Measurements from ENCODE around the gene EFNA2.

Gene EFNA2

DNA sequence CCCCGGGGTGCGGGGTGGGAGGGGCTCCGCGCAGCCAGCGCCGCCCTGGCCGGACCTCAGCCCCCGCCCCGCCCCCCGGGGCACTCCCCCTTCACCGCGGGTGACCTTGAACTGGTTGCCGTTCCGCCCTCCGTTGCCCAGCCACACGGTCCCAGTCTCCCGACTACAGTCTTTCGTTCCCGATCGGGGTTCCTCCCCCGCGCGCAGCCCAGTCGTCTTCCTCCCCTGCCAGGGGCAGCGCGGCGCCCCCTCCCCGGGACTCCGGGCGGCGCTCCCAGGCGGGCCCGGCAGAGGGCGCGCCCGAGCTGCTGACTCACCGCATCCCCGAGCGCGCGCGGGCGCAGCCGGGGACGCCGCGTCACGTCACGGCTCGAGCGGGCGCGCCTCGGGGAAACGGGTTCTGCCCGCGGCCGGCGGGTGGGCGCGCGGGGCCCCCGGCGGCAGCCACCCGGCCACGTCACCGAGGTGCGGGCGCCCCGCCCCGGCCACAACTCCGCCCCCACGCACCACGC lies 36.8 kb upstream of the EFNA2 start:
- H3K27ac ChIP-seq = peak overlapping the region; percentile 99
- DNase-seq (ENCODE audit: low read depth, low spot score) = no peak

- DNase-seq (ENCODE audit: low read depth, low spot score) = no peak
- peak overlapping the region; percentile 99 for H3K27ac ChIP-seq
Observed at GRCh38 chr19:1249298-1249989, 36.2 kb upstream of the EFNA2 start.

DNA sequence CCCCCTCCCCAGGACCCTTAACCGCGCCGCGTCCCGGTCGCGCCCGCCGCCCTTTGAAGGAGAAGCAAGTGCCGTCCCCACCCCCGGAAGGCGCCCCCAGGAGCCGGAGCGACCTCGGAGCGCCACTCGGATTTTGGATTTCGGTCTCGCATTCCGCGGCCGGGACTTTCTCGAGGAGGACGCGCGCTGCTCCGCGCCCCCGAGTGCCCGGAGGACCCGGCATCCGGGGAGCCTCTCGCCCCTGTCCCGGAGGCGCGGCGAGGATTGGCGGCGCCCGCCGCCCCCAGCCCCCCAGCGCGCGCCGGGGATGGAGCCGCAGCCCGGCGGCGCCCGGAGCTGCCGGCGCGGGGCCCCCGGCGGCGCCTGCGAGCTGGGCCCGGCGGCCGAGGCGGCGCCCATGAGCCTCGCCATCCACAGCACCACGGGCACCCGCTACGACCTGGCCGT lies 35.7 kb upstream of the EFNA2 start:
- no peak for DNase-seq (ENCODE audit: low read depth, low spot score)
- H3K27ac ChIP-seq = peak overlapping the region; percentile 99

DNA sequence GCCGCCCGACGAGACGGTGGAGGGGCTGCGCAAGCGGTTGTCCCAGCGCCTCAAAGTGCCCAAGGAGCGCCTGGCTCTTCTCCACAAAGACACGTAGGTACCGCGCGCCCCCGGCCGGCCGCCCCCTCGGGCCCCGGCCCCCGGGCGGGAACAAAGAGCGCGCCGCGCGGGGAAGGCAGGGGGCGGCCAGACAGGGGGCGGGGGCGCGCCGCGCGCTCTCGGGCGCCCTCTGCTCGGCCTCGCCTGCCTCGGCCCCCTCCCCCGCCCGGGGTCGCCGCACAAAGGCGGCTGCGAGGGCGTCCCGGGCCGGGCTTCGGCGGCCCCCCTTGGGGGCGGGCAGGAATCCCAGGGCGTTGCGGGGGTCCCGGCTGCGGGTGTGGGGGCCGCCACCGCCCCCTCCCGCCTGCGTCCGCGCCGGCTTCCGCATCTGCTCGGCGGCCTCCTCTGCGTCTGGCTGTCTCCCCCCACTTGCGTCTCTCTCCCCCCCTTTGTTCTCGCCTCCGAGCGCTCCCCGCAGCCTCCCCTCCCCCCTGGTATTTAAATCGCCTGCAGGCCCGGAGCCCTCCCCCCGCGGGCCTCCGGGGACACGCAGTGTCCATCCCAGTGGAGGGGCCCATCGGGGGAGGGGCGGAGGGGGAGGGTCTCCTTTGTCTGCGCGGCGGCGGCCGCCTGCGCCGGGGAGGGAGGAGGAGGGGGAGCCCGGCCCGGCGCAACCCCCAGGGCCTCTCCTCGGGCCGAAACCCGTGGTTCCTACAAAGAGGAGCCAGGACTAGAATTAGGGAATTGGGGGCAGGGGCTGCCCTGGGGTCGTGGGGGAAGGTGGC lies 35.0 kb upstream of the EFNA2 start:
- no peak for DNase-seq (ENCODE audit: low read depth, low spot score)
- H3K27ac ChIP-seq = peak overlapping the region; percentile 99

DNA sequence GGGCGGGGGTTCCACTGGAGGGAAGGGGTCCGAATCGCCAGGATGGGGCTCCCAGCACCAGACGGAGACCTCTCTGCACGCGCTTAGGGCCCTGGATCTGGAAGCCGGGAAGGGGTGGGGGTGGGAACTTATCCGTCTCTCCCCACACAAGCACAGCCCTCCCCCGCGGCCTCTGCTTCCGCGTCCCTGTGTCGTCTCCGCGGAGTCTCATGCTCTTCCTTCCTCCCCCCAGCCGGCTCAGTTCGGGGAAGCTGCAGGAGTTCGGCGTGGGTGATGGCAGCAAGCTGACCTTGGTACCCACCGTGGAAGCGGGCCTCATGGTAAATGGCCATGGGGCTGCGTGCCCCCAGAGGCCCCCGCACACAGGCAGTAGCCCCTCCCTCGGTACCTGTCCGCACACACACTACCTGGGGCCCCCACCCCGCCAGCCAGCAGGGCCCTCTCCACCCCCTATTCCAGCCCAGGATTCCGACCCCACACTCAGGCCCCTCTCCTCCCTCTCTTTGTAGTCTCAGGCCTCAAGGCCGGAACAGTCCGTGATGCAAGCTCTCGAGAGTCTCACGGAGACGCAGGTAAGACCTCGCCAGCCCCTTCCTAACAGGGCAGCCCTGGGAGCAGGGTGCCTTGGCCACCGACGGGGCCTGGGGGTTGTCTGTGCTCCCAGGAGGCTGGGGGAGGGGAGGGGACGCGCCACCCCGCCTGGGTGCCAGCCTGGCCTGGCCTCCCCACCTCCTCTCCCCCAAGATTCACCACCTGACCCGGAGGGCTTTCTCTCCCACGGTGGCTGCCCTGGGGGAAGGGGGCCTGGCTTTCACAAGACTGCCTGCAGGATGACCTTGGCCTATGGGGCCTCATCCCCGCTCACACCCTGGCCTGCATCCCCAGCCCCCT lies 34.1 kb upstream of the EFNA2 start:
- DNase-seq (ENCODE audit: low read depth, low spot score) = no peak
- H3K27ac ChIP-seq = peak overlapping the region; percentile 99

GRCh38 chr19:1252221-1252820 lies 33.4 kb upstream of the EFNA2 start:
- no peak for DNase-seq (ENCODE audit: low read depth, low spot score)
- H3K27ac ChIP-seq = peak overlapping the region; percentile 99

DNA sequence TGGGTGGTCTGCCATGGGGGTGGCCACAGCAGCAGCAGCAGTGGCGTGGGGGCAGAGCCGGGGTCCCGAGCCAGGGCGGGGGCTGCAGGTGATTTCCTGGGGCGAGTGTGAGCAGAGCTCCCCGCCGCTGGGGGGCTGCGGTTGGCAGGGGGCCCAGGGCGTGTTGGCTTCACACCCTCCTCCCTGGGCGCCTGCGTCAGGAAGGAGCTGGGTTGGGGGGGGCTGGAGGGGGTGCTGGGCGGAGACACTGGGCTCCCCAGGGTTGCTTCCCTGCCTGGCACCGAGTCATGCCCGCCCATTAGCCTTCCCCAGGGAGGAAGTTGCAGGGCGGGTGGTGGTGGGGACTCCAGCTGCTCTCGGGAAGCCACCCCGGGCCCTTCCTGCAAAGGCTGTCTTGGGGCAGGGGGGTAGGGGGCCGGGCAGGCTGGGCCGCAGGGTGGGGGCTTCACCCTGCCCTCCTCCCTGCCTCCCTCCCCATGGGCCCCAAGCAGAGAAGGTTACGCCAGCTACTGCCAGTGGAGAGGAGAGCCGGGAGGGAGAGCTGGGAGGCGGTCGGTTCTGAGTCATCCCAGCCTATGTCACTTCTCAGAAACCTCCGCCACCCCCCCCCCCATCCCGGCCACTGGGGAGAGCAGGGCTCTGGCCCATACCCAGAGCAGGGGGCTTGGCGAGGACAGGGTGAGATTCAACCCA lies 32.7 kb upstream of the EFNA2 start:
- peak overlapping the region; percentile 99 for H3K27ac ChIP-seq
- DNase-seq (ENCODE audit: low read depth, low spot score) = no peak

GRCh38 chr19:1253514-1254080 lies 32.1 kb upstream of the EFNA2 start:
- H3K27ac ChIP-seq = peak overlapping the region; percentile 99
- no peak for DNase-seq (ENCODE audit: low read depth, low spot score)

DNA sequence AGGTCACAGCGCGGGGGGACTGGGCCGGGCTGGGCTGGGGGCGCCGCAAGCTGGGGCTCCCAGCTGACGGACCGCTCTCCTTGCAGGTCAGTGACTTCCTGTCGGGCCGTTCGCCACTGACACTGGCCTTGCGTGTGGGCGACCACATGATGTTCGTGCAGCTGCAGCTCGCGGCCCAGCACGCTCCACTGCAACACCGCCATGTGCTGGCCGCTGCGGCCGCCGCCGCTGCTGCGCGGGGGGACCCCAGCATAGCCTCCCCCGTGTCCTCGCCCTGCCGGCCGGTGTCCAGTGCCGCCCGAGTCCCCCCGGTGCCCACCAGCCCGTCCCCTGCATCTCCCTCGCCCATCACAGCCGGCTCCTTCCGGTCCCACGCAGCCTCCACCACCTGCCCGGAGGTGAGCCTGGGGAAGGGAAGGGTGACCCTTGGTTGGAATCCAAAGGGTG lies 31.6 kb upstream of the EFNA2 start:
- peak overlapping the region; percentile 99 for H3K27ac ChIP-seq
- no peak for DNase-seq (ENCODE audit: low read depth, low spot score)

GRCh38 chr19:1254530-1255185 lies 31.0 kb upstream of the EFNA2 start:
- no peak for DNase-seq (ENCODE audit: low read depth, low spot score)
- H3K27ac ChIP-seq = peak overlapping the region; percentile 99

DNA sequence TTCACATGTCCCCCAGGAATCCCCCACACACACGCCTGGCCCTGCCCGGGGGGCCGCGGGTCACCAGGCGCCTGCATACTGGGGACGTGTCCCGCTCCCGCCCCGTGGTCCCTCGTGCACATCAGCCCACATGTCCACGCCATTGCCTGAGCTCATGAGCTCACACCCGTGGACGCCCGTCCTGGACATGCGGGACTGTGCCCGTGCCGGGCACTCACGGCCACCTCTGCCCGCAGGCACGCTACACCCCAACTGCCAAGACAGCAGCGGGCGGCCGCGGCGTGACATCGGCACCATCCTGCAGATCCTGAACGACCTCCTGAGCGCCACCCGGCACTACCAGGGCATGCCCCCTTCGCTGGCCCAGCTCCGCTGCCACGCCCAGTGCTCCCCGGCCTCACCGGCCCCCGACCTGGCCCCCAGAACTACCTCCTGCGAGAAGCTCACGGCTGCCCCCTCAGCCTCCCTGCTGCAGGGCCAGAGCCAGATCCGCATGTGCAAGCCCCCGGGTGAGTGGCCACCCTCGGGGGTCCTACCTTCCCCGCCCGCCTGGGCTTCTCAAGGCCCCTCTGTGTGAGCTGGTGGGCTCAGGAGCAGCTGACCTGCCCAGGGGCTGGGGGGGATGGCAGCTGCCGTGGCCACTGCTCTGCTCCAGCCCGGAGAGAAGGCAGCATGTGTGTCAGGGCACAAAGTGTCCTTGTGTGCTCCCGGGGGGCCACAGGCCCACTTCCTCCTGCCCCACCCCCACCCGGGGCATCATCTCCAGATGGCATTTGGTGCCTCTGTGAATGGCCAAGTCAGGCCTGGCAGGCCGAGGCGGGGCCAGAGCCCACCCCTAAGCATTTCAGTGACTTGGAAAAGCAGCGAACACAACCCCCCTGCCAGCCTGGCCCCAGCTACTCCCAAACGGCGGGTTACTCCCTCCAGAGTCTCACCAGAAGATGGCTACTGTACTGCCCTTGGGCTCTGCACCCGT lies 30.2 kb upstream of the EFNA2 start:
- peak overlapping the region; percentile 99 for H3K27ac ChIP-seq

GRCh38 chr19:1256646-1257474 lies 28.8 kb upstream of the EFNA2 start:
- peak overlapping the region; percentile 99 for H3K27ac ChIP-seq
- DNase-seq (ENCODE audit: low read depth, low spot score) = no peak

More for the DNA sequence above, 30.2 kb upstream of the EFNA2 start:
- DNase-seq (ENCODE audit: low read depth, low spot score) = no peak

GRCh38 chr19:1257475-1258162 lies 28.1 kb upstream of the EFNA2 start:
- peak overlapping the region; percentile 99 for H3K27ac ChIP-seq
- no peak for DNase-seq (ENCODE audit: low read depth, low spot score)

GRCh38 chr19:1258163-1258492 lies 27.5 kb upstream of the EFNA2 start:
- no peak for DNase-seq (ENCODE audit: low read depth, low spot score)
- H3K27ac ChIP-seq = peak overlapping the region; percentile 99

DNA sequence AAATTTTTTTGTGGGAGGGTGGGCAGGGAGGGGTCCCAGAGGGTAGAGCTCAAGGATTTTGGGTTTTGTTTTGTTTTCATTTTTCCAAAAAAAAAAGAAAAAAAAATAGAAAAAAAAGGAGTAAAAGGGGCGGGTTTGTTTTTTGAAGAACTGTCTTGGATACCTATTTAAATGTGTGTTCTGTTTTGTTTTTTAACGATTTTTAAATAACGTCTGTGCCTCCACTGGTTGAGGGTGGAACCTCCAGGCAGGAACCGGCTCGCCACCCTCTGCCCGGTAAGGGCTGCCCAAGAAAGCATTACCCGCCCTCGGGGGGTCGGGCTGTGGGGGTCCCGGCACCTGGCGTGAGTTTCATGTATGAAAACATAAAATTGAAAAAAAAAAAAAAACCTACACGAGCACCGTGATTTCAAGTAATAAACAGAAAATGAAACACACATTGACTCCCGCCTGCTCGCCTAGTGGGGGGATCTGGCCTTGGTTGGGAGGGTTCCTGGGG lies 26.9 kb upstream of the EFNA2 start:
- no peak for DNase-seq (ENCODE audit: low read depth, low spot score)
- H3K27ac ChIP-seq = peak overlapping the region; percentile 99

Measured in epithelial cell of prostate (primary cell).